CD4-positive, alpha-beta T cell treated with Interleukin-4 for 1 hour (primary cell): ENCODE measurements around the gene TMEM209.
"Not testable (repeated sequence)": the region's sequence is repeated elsewhere in the genome, so short reads cannot be mapped to it uniquely, and the experiment has no call there.

Source experiments
- DNase-seq, 2 donors: peaks; one replicate each; pipeline ENCODE4 v3.0.0-alpha.2; 2020 to 2022

TMEM209 gene

DNA sequence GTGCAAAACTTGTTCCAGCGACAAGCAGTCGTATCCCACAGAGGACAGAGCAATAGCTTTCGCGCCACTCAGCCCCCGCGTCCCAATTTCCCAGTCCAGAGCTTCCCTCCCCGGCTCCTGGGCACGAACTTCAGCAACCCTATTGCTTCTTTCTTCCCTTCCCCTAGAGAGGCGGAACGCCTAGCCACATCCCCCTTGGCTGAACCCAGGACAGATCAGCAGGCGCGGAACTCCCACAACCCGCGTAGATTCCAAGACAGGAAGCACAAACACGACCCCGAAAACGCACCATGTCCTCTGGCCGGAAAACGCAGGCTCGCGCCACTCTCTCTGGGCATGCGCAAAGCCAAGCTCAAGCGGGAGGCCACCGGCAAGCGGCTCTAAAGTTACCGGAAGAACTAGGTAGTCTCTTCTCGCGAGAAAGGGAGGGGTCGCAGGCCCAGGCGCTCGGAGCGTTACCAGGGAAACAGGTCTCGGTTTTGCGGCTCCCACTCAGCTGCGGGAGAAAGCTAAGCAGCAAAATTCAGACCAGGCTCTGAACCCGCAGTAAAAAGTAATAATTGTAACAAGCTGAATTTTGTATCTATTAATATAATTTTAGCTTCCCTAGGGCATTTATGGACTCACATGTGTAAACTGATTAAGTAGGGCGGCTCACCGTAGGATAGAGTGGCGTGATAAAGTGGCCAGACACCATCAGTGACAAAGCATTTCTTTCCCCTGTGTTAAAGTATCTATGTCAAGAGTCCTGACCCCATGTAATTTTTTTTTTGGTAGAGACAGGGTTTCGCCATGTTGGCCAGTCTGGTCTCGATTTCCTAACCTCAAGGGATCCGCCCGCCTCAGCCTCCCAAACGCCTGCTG lies at the start of gene TMEM209:
TMEM209 (minus strand) TSS at position 323 of the 864 bp plus-strand sequence; CDS start at position 292, 31 bp downstream.
- DNase-seq: peak; percentile 96

GRCh38 chr7:130254555-130254954 lies 49.3 kb upstream of the TMEM209 start:
- no peak for DNase-seq

GRCh38 chr7:130249626-130250025 lies 44.4 kb upstream of the TMEM209 start:
- not testable (repeated sequence) for DNase-seq

GRCh38 chr7:130248842-130249241 lies 43.6 kb upstream of the TMEM209 start:
- DNase-seq: not testable (repeated sequence)

GRCh38 chr7:130246491-130246890 lies 41.3 kb upstream of the TMEM209 start:
- not testable (repeated sequence) for DNase-seq

DNA sequence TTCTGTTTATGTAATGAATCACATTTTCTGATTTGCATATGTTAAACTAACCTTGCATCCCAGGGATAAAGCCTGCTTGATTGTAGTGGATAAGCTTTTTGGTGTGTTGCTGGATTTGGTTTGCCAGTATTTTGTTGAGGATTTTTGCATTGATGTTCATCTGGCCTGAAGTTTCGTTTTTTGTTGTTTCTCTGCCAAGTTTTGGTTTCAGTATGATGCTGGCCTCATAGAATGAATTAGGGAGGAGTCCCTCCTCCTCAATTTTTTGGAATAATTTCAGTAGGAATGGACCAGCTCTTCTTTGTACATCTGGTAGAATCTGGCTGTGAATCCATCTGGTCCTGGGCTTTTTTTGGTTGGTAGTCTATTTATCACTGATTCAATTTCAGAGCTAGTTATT lies 38.3 kb upstream of the TMEM209 start:
- DNase-seq: not testable (repeated sequence)

DNA sequence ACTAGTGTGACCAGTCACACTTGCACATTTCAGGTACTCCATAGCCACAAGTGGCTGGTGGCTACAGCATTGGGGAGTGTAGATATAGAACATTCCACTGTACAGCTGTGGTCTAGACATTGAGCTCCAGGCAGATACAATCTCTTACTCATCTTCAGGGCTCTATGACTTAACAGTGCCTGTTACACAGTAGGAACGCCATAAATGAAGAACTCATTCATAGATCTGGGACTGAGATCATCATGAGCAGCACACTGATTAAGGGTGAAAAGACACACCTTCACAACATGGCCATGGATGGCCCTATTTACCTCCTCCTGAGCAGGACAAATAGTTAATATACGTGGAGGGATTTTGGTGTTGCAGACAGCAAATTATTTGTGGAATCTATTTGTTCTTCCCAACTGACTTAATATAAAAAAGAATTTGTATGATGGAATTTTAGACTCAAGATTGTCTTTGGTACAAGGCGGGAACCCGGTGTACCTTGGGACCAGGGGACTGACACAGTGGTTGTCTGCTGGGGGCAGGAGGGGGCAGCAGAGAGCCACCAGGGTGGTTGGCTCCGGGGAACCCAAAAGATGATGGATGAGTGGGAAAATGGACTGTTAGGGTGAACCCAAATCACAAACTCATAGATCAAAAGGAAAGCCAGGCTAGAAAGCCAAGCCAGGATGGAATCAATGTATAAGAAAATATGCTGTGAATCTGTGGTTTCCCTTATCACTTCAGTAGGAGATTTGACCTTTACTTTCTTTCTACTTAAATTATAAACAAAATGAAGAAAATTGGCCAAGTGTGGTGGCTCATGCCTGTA lies 37.2 kb upstream of the TMEM209 start:
- DNase-seq: peak; percentile 33 to 35

GRCh38 chr7:130240240-130240639 lies 35.0 kb upstream of the TMEM209 start:
- DNase-seq: no peak

DNA sequence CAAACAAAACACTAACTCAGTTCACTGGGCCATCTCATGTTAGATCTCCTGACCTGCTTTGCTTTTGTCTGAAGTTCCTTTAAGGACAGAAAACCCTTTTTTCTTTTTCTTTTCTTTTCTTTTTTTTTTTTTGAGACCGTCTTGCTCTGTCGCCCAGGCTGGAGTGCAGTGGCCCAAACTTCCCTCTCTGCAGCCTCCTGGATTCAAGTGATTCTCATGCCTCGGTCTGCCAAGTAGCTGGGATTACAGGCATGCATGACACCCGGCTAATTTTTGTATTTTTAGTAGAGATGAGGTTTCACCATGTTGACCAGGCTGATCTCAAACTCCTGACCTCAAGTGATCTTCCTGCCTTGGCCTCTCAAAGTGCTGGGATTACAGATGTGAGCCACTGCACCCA lies 31.2 kb upstream of the TMEM209 start:
- DNase-seq: not testable (repeated sequence)

- no peak for DNase-seq
Measured at GRCh38 chr7:130234078-130234477, 28.9 kb upstream of the TMEM209 start.

GRCh38 chr7:130232209-130232608 lies 27.0 kb upstream of the TMEM209 start:
- DNase-seq: no peak

DNA sequence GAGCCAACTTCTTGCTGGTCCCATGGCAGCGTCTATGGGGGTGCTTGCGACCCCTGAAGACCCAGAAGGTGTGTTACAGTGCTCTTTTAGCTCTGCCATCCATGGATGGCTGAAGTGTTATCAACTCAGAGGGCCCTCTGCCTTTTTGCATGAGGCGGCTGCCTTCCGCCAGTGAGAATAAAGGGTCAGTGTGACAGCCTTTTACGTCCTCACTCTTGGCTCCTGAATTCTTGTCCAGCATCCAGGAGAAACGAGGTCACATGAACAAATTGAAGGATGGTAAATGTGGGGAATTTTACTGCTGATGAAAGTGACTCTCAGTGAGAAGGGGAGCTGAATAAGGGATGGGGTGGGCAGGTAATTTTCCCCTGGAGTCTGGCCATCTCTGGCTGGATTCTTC lies 26.6 kb upstream of the TMEM209 start:
- DNase-seq: no peak

GRCh38 chr7:130229981-130230380 lies 24.8 kb upstream of the TMEM209 start:
- not testable (repeated sequence) for DNase-seq

GRCh38 chr7:130228840-130229502 lies 23.8 kb upstream of the TMEM209 start:
- no peak for DNase-seq

DNA sequence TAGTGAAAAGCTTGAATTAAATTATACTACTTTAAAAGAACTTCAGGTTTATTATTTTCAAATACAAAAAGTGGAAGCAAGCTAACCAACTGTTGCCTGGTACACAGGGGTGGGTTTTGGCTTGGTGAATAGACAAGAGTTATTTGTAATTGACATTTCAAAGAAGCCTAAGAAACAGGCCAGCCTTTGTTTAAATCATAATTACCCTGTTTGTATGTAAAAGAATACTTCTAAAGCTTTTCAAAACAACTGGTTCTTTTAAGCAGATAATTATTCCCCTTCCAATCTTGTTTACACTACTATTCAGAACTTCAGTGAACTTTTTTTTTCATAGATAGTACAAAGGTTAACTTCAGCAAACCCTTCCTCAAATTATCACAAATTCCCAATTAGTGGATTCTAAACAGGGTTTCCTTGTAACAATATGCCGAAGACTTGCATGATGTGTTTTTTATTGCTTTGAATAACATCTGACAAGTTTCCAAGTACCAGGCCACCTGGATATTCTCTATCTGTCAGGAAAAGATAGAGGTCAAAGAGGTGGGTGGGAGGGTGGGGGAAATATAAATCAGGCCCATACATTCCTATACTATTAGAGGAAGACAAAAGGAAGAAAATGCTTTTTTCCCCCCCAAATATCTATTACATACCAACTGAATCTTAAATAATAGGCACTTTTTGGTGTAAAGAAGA lies 22.8 kb upstream of the TMEM209 start:
- no peak for DNase-seq

- no peak for DNase-seq
Measured at GRCh38 chr7:130226333-130226732, 21.1 kb upstream of the TMEM209 start.

GRCh38 chr7:130224923-130225322 lies 19.7 kb upstream of the TMEM209 start:
- DNase-seq: not testable (repeated sequence)

DNA sequence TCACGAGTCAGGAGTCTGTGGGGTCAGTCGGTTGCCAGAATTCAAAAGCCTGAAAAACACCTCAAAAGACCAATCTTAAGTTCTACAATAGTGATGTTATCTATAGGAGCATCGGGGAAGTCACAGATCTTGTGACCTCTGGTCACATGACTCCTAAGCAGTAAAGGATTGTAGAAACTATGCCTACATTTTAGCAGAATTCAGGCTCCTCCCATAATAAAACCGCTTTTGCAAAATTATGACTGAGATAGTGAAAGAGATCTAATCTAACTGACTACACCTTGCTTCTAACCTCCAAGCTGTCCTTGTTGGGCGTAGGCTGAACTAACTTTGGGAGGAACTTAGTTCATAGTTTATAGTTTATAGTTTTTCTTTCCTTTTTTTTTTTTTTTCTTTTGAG lies 19.0 kb upstream of the TMEM209 start:
- DNase-seq: no peak

GRCh38 chr7:130223646-130224045 lies 18.4 kb upstream of the TMEM209 start:
- DNase-seq: no peak

- no peak for DNase-seq
Measured at GRCh38 chr7:130221746-130222145, 16.5 kb upstream of the TMEM209 start.

GRCh38 chr7:130219871-130220270 lies 14.7 kb upstream of the TMEM209 start:
- DNase-seq: no peak

DNA sequence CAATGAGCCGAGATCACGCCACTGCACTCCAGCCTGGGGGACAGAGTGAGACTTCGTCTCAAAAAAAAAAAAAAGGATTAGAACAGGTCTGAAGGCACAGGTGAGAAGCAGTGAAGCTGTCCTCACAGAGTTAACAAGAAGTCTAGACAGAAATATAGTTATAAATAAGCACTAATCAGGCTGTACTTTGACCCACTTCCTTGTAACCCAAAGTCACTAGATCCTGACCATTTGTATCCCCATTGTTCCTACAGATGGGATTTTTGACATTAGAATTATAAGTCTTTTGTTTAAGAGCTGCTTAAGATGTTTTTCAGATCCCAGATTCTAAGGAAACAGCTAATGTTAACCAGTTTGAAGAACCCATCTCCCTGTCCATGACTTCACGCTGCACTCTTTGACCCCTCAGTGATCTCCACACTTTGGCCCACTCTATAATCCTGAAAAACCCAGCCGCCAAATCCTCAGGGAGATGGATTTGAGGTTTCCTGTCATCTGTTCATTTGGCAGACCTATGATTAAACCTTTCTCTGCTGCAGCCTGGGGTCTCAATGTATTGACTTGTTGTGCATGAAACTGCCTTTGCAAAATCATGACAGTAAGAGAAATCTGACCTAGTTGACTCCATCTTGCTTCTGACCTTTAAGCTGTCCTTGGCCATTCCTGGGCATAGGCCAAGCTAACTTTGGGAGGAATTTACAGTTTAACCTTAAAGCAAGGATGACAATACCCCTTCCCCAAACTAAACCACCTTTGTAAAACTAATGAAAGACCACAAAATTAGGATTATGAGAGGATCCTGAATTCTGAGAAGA lies 13.8 kb upstream of the TMEM209 start:
- no peak for DNase-seq
